Calu3 (cell line): ENCODE results near the gene TMEM62. TPM values are rescaled to one million over a fixed set of nuclear protein-coding genes. Genes with fewer than 3 reads are reported as not detected.

Experiments
- BruUV-seq: library from RNA; stranded (reverse); fragments of 400-500 nt; replicated peaks from 2 replicates; lab custom pipeline; 2021; lab: Mats Ljungman, UMichigan
- CTCF ChIA-PET: fragments of 300-600 bp; sonication (Branson Sonifier 250); formaldehyde crosslinking; loops from one replicate; lab custom pipeline; 2022; ENCODE audit warnings: antibody characterized with exemption; lab: Charles Lee
- DNase-seq: peaks from one replicate; pipeline ENCODE4 v3.0.0; 2022
- H3K27ac Mint-ChIP-seq: one replicate; pipeline ENCODE4 v1.8.0; 2022; ENCODE audit warnings: mixed read lengths; ENCODE audit not compliant: unreplicated experiment
- H3K27me3 Mint-ChIP-seq: one replicate; pipeline ENCODE4 v1.8.0; 2022; ENCODE audit warnings: mixed read lengths; ENCODE audit not compliant: unreplicated experiment
- H3K36me3 Mint-ChIP-seq: one replicate; pipeline ENCODE4 v1.8.0; 2022; ENCODE audit warnings: mild to moderate bottlenecking, moderate library complexity, mixed read lengths; ENCODE audit not compliant: insufficient read depth, unreplicated experiment
- H3K4me1 Mint-ChIP-seq: one replicate; pipeline ENCODE4 v1.8.0; 2022; ENCODE audit warnings: mild to moderate bottlenecking, low read depth, mixed read lengths; ENCODE audit not compliant: unreplicated experiment
- H3K4me3 Mint-ChIP-seq: one replicate; pipeline ENCODE4 v1.8.0; 2022; ENCODE audit warnings: mild to moderate bottlenecking, low read depth, moderate library complexity, mixed read lengths; ENCODE audit not compliant: unreplicated experiment
- H3K9me3 Mint-ChIP-seq: one replicate; pipeline ENCODE4 v1.8.0; 2022; ENCODE audit warnings: low read depth, mixed read lengths; ENCODE audit not compliant: unreplicated experiment
- intact Hi-C: fragments of 100-400 bp; cut with micrococcal nuclease; formaldehyde crosslinking; loops from one replicate; pipeline ENCODE4 v1.10.0; 2022; ENCODE audit not compliant: unreplicated experiment
- total RNA-seq: library from RNA; stranded (reverse); gene quantifications from 2 replicates; pipeline ENCODE4 v1.2.3, GENCODE V29; 2022
- TF ChIP-seq, protein P1 (sequence below): fragments of 200-600 bp; IDR thresholded peaks from one replicate; pipeline ENCODE4 v1.8.0; 2022; ENCODE audit warnings: antibody characterized with exemption; ENCODE audit not compliant: unreplicated experiment

TMEM62 gene
- total RNA-seq, 1 experiment from 2014 or later = 25.4 TPM

DNA sequence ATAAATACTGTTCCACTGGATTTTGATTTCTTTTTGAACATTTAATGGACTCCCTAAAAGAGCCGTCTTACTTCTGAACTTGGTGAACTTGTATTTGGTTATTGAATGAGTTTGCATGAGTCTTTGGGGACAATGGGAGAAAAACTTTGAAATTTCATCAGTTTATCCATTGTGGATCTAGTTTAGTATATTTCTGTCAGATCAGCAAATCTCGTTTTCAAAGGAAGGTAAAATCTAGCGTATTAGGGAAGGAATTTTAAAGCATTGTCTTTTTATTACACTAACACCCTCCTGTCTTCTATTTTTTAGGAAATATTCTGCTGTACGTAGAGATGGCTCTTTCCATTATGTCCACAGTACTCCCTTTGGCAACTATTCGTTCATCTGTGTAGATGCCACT, 12.8 kb downstream of the TMEM62 start:
- TF ChIP-seq, protein P1, sequence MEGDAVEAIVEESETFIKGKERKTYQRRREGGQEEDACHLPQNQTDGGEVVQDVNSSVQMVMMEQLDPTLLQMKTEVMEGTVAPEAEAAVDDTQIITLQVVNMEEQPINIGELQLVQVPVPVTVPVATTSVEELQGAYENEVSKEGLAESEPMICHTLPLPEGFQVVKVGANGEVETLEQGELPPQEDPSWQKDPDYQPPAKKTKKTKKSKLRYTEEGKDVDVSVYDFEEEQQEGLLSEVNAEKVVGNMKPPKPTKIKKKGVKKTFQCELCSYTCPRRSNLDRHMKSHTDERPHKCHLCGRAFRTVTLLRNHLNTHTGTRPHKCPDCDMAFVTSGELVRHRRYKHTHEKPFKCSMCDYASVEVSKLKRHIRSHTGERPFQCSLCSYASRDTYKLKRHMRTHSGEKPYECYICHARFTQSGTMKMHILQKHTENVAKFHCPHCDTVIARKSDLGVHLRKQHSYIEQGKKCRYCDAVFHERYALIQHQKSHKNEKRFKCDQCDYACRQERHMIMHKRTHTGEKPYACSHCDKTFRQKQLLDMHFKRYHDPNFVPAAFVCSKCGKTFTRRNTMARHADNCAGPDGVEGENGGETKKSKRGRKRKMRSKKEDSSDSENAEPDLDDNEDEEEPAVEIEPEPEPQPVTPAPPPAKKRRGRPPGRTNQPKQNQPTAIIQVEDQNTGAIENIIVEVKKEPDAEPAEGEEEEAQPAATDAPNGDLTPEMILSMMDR = no peak
- Mint-ChIP-seq H3K36me3 (peaks cover 10% of the 10 kb centered on the region), H3K4me1 (no peaks in the 10 kb centered on the region), H3K27me3 (no peaks in the 10 kb centered on the region), H3K4me3 (no peak overlapping the region), H3K27ac (no peak overlapping the region), H3K9me3 (no peaks in the 10 kb centered on the region)
- no TSS peak for BruUV-seq
- intact Hi-C loops = no loop called here
- no peak for DNase-seq
- CTCF ChIA-PET = no interaction called here

DNA sequence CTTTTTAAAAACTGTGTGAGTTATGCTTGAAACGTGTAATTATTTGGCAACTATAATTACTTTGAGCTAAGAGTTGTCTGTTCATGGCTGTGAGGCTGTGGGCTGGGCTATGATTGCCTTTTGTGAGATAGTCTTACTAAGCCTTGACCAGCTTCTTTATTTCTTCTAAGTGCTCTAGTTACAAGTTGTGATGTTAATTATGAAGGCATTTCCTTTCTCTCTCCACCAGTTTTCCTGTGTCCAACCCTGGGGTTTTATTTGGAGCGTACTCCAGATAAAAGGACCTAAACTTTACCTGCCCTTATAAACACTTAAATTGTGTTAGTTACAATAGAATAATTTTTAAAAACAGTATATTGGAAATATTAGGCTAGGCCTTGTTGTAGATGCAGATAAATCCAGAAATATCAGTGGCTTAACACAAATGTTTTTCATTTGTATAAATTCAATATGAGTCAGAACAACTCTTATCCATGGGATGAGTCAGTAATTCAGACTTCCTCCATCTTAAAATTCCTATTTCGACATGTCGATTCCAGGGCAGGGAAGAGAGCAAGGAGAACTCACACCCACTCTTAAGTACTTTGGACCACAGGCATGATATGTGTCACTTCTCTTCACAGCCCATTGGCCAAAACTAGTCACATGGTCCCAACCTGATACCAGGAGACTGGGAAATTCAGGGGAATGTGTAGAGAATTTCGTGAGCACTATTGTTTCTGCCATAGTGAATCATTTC, 17.0 kb downstream of the TMEM62 start:
- Mint-ChIP-seq H3K27me3 (no peaks in the 10 kb centered on the region), H3K9me3 (no peaks in the 10 kb centered on the region), H3K4me3 (no peak overlapping the region), H3K4me1 (no peaks in the 10 kb centered on the region), H3K27ac (no peak overlapping the region), H3K36me3 (peaks cover 5% of the 10 kb centered on the region)
- CTCF ChIA-PET = no interaction called here
- DNase-seq = no peak
- intact Hi-C loops = no loop called here
- BruUV-seq = no TSS peak
- TF ChIP-seq, protein P1 = no peak

DNA sequence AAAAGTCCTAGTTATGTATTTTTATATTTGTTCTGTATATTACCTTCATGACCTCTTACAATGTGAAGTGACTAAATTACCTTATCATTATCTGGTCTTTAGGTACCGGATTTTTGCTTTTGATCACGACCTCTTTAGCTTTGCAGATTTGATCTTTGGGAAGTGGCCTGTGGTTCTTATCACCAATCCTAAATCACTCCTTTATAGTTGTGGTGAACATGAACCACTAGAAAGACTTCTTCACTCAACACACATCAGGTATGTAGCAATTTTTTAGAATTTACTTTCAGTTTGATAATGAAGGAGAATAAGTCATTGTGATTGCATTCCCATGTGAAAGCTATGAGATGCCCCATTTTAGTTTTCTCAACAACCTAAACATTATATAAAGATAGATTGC, 18.3 kb downstream of the TMEM62 start:
- Mint-ChIP-seq H3K27me3 (no peaks in the 10 kb centered on the region), H3K4me1 (no peaks in the 10 kb centered on the region), H3K4me3 (no peak overlapping the region), H3K36me3 (peaks cover 5% of the 10 kb centered on the region), H3K27ac (no peak overlapping the region), H3K9me3 (no peaks in the 10 kb centered on the region)
- no peak for DNase-seq
- CTCF ChIA-PET = no interaction called here
- intact Hi-C loops = no loop called here
- BruUV-seq = no TSS peak
- TF ChIP-seq, protein P1 = no peak

DNA sequence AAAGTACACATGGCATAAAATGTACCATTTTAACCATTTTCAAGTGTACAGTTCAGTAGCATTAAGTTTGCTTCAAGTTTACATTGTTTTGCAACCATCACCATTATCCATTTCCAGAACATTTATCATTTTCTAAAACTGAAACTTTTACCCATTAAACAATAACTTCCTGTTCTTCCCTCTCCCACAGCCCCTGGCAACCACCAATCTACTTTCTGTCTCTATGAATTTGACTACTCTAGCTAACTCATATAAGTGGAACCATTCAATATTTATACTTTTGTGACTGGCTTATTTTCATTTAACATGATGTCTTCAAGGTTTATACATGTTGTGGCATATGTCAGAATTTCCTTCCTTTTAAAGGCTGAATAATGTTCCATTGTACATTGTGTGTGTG, 19.9 kb downstream of the TMEM62 start:
- Mint-ChIP-seq H3K27me3 (no peaks in the 10 kb centered on the region), H3K4me3 (no peak overlapping the region), H3K4me1 (no peaks in the 10 kb centered on the region), H3K36me3 (peaks cover 5% of the 10 kb centered on the region), H3K9me3 (no peaks in the 10 kb centered on the region), H3K27ac (no peak overlapping the region)
- CTCF ChIA-PET = no interaction called here
- intact Hi-C loops = no loop called here
- no peak for DNase-seq
- no TSS peak for BruUV-seq
- TF ChIP-seq, protein P1 = no peak
